ENCODE measurements around the gene SMTNL1.
A peak's percentile ranks its signal among the peaks of the same experiment; 100 is the strongest.

SMTNL1 gene

GRCh38 chr11:57567515-57568329, 30.3 kb downstream of the SMTNL1 start, which contains the start of gene UBE2L6:
Gene UBE2L6 (minus strand): TSS chr11:57567672. CDS start chr11:57567611, 61 bp downstream.
- intact Hi-C loops (cut with DNase I), result loop anchor here (5.0 to 10.0 kb wide), 2 partner anchors 80 to 147 kb away; partner anchors contain the start of genes MED19, TMX2 and YPEL4
- DNase-seq, result peak; percentile 15 to 92 (median 80)

GRCh38 chr11:57568330-57568766, 31.0 kb downstream of the SMTNL1 start:
- DNase-seq, result peak in 19 of 42 donors; percentile 65 to 94 (median 88)
- intact Hi-C loops (cut with DNase I), result loop anchor here (5.0 to 10.0 kb wide), 2 partner anchors 79 to 146 kb away; partner anchors contain the start of genes MED19, TMX2 and YPEL4

GRCh38 chr11:57571606-57572005, 34.2 kb downstream of the SMTNL1 start:
- intact Hi-C loops (cut with DNase I), result no loop called here
- no peak for DNase-seq

- intact Hi-C loops (cut with DNase I), result no loop called here
- no peak for DNase-seq
Observed at GRCh38 chr11:57574061-57574460, 36.7 kb downstream of the SMTNL1 start.

- intact Hi-C loops (cut with DNase I), result no loop called here
- no peak for DNase-seq
Observed at GRCh38 chr11:57584341-57584740, 46.9 kb downstream of the SMTNL1 start.

GRCh38 chr11:57585301-57585700, 47.9 kb downstream of the SMTNL1 start:
- intact Hi-C loops (cut with DNase I), result no loop called here
- no peak for DNase-seq

GRCh38 chr11:57586711-57587245, 49.4 kb downstream of the SMTNL1 start:
- intact Hi-C loops (cut with DNase I), result no loop called here
- DNase-seq, result no peak

GRCh38 chr11:57588046-57588710, 50.8 kb downstream of the SMTNL1 start:
- no peak for DNase-seq
- intact Hi-C loops (cut with DNase I), result no loop called here

GRCh38 chr11:57596266-57596885, 59.0 kb downstream of the SMTNL1 start:
- no peak for DNase-seq
- intact Hi-C loops (cut with DNase I), result no loop called here

GRCh38 chr11:57597461-57597915, 60.1 kb downstream of the SMTNL1 start, which contains the start of gene SERPING1:
Gene SERPING1 (plus strand): TSS chr11:57597685. CDS start chr11:57598271, 586 bp downstream.
- intact Hi-C loops (cut with DNase I), result no loop called here
- peak in 17 of 42 donors; percentile 2 to 62 (median 12) for DNase-seq

- intact Hi-C loops (cut with DNase I), result no loop called here
- peak; percentile 4 to 74 (median 42) for DNase-seq
Observed at GRCh38 chr11:57597916-57598830, 60.8 kb downstream of the SMTNL1 start.

GRCh38 chr11:57598831-57599155, 61.4 kb downstream of the SMTNL1 start:
- intact Hi-C loops (cut with DNase I), result no loop called here

GRCh38 chr11:57599381-57599780, 62.0 kb downstream of the SMTNL1 start:
- no peak for DNase-seq
- intact Hi-C loops (cut with DNase I), result no loop called here

More at GRCh38 chr11:57598831-57599155, 61.4 kb downstream of the SMTNL1 start:
- DNase-seq, result no peak

Measured in head of caudate nucleus (tissue), 42 donors.